Adipocyte (in vitro differentiated cells): ENCODE data around the gene SAG.

ENCODE experiments used
- DNase-seq: peaks from one replicate; pipeline ENCODE4 v3.0.0-alpha.2; 2015; ENCODE audit warnings: low read depth
- H3K27me3 ChIP-seq: replicated peaks from 2 replicates; pipeline ENCODE4 v1.7.0; 2013; ENCODE audit warnings: mild to moderate bottlenecking, low read length, moderate library complexity; ENCODE audit not compliant: control insufficient read depth, insufficient read depth
- H3K36me3 ChIP-seq: 2 replicates; pipeline ENCODE4 v1.7.0; 2013; ENCODE audit warnings: low read length, mild to moderate bottlenecking, moderate library complexity; ENCODE audit not compliant: control insufficient read depth, insufficient read depth, severe bottlenecking
- H3K4me1 ChIP-seq: 2 replicates; pipeline ENCODE4 v1.7.0; 2013; ENCODE audit warnings: mild to moderate bottlenecking, low read length, moderate library complexity; ENCODE audit not compliant: control insufficient read depth, insufficient read depth
- H3K4me3 ChIP-seq: 2 replicates; pipeline ENCODE4 v1.7.0; 2013; ENCODE audit warnings: mild to moderate bottlenecking, low read length, moderate library complexity
- H3K9ac ChIP-seq: 2 replicates; pipeline ENCODE4 v1.7.0; 2013; ENCODE audit warnings: mild to moderate bottlenecking, low read length, moderate library complexity
- H3K9me3 ChIP-seq: 2 replicates; pipeline ENCODE4 v1.7.0; 2013; ENCODE audit warnings: mild to moderate bottlenecking, low read length, moderate library complexity; ENCODE audit not compliant: control insufficient read depth

The SAG gene

DNA sequence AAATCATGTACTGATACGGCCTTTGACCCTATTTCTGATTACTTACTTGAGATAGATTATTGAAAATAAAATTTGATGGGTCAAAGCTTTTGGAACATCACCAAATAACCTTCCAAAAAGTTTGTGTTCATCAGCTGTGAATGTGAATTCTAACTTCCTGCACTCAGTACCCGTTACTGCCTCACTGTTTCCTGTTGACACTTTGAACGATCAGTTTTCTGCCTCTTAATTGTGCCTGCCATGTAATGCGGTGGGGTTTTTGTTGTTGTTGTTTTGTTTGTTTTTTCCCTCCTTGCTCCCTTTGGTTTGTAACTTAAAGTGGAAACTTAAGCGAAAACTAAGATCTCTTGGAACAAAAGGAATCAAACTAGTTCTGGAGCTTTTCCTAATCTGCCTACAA lies 37.2 kb upstream of the SAG start:
- Histone ChIP-seq H3K27me3 (no peaks in the 10 kb centered on the region), H3K9me3 (no peaks in the 10 kb centered on the region), H3K4me1 (no peaks in the 10 kb centered on the region), H3K4me3 (no peak overlapping the region), H3K36me3 (peaks cover 96% of the 10 kb centered on the region), H3K9ac (no peak overlapping the region)
- DNase-seq: no peak

DNA sequence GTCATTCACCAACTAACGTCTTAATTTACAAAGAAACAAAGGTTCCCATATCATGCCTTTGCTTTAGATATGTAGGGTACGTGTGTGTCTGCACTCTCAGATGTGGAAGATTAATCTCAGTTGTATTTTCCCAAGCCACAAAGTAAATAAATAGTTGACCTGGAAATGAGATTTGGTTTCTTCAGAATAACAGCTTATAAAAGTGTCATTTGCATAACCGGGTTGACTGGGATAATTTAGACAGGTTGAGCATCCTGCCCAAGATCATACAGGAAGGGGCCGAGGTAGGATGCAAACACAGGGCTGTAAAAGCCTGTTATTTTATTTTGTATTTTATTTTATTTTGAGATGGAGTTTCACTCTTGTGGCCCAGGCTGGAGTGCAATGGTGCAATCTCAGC lies 36.7 kb upstream of the SAG start:
- Histone ChIP-seq H3K9me3 (no peaks in the 10 kb centered on the region), H3K9ac (no peak overlapping the region), H3K4me1 (no peaks in the 10 kb centered on the region), H3K4me3 (no peak overlapping the region), H3K36me3 (peaks cover 97% of the 10 kb centered on the region), H3K27me3 (no peaks in the 10 kb centered on the region)
- DNase-seq: no peak

GRCh38 chr2:233271693-233272092 lies 35.9 kb upstream of the SAG start:
- H3K36me3 ChIP-seq: peaks cover 97% of the 10 kb centered on the region

GRCh38 chr2:233273120-233273519 lies 34.5 kb upstream of the SAG start:
- Histone ChIP-seq H3K9ac (no peak overlapping the region), H3K27me3 (no peaks in the 10 kb centered on the region), H3K9me3 (no peaks in the 10 kb centered on the region), H3K4me3 (no peak overlapping the region), H3K4me1 (no peaks in the 10 kb centered on the region), H3K36me3 (peaks cover 97% of the 10 kb centered on the region)
- no peak for DNase-seq

More at GRCh38 chr2:233271693-233272092, 35.9 kb upstream of the SAG start:
- Histone ChIP-seq H3K4me1 (no peaks in the 10 kb centered on the region), H3K4me3 (no peak overlapping the region), H3K9me3 (no peaks in the 10 kb centered on the region), H3K9ac (no peak overlapping the region), H3K27me3 (no peaks in the 10 kb centered on the region)
- no peak for DNase-seq

- Histone ChIP-seq H3K27me3 (no peaks in the 10 kb centered on the region), H3K9me3 (no peaks in the 10 kb centered on the region), H3K9ac (no peak overlapping the region), H3K36me3 (peaks cover 97% of the 10 kb centered on the region), H3K4me3 (no peak overlapping the region), H3K4me1 (no peaks in the 10 kb centered on the region)
- DNase-seq: no peak
These were observed 32.4 kb upstream of the SAG start for GRCh38 chr2:233275223-233275622.

DNA sequence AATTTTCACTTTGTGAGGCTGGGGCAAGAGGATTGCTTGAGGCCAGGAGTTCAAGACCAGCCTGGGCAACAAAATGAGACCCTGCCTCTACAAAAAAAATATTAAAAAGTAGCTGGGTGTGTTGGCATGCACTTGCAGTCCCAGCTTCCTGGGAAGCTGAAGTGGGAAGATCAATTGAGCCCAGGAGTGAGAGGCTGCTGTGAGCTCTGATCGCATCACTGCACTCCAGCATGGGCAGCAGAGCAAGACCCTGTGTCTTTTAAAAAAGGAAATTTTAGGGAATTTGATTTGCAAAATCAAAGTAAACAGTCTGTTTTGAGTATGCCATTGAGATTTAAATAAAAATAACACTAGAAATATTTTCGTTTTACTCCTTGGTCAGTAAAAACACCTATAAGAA lies 28.7 kb upstream of the SAG start:
- no peak for DNase-seq
- H3K9ac ChIP-seq: no peak overlapping the region
- H3K9me3 ChIP-seq: no peaks in the 10 kb centered on the region
- peaks cover 10% of the 10 kb centered on the region for H3K4me1 ChIP-seq
- peaks cover 96% of the 10 kb centered on the region for H3K36me3 ChIP-seq
- H3K27me3 ChIP-seq: no peaks in the 10 kb centered on the region
- no peak overlapping the region for H3K4me3 ChIP-seq

- no peaks in the 10 kb centered on the region for H3K9me3 ChIP-seq
- peaks cover 10% of the 10 kb centered on the region for H3K4me1 ChIP-seq
- H3K9ac ChIP-seq: no peak overlapping the region
- peaks cover 91% of the 10 kb centered on the region for H3K36me3 ChIP-seq
- no peaks in the 10 kb centered on the region for H3K27me3 ChIP-seq
- no peak overlapping the region for H3K4me3 ChIP-seq
- DNase-seq: no peak
These were observed 27.4 kb upstream of the SAG start for GRCh38 chr2:233280114-233280693.

GRCh38 chr2:233281553-233281952 lies 26.1 kb upstream of the SAG start:
- Histone ChIP-seq H3K9me3 (no peaks in the 10 kb centered on the region), H3K36me3 (peaks cover 90% of the 10 kb centered on the region), H3K27me3 (no peaks in the 10 kb centered on the region), H3K4me1 (peaks cover 10% of the 10 kb centered on the region), H3K9ac (no peak overlapping the region), H3K4me3 (no peak overlapping the region)
- no peak for DNase-seq

- Histone ChIP-seq H3K4me1 (peaks cover 10% of the 10 kb centered on the region), H3K9me3 (no peaks in the 10 kb centered on the region), H3K36me3 (peaks cover 87% of the 10 kb centered on the region), H3K27me3 (no peaks in the 10 kb centered on the region), H3K9ac (no peak overlapping the region), H3K4me3 (no peak overlapping the region)
- DNase-seq: no peak
These were observed 25.5 kb upstream of the SAG start for GRCh38 chr2:233281992-233282603.

DNA sequence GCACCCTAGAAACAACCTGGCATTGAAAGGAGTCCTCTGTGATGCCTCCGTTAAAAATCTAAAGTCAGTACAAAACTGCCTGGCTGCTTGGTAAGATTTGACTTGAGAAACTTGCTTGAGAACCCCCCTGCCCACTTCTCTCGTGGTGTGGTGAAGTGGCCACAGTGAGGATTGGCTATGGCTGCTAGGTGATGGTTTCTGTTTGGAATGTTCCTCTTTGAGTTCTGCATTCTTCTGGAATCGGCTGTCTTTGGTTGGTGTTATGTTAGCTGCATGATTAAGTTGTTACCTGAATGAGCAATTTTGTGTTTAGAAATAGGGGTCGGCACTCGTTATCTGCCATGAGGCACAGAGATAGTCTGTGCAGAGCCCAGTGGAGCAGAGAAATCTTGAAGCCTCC lies 21.7 kb upstream of the SAG start:
- peak; percentile 24 for DNase-seq
- peaks cover 10% of the 10 kb centered on the region for H3K4me1 ChIP-seq
- peaks cover 82% of the 10 kb centered on the region for H3K36me3 ChIP-seq
- H3K4me3 ChIP-seq: no peak overlapping the region
- H3K9me3 ChIP-seq: no peaks in the 10 kb centered on the region
- no peaks in the 10 kb centered on the region for H3K27me3 ChIP-seq
- H3K9ac ChIP-seq: no peak overlapping the region

DNA sequence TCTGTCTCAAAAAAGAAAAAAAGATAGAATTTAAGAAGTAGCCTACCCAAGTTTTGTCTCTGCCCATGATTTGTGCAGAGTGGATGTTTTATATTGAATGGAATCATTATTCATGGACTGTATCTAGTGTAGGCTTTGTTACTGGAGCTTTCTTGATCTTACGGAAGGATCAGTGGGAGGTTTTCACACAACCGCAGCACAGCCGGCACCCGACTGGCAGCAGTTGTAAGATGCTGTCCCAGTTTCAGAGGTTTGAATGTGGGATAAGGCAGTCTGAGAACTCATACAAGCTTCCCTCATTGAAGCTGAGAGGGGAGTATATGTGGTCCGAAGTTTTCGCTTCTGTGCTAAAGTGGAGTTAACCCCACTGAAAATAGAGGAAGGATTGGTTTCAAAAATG lies 19.7 kb upstream of the SAG start:
- peaks cover 82% of the 10 kb centered on the region for H3K36me3 ChIP-seq
- H3K27me3 ChIP-seq: no peaks in the 10 kb centered on the region
- no peaks in the 10 kb centered on the region for H3K4me1 ChIP-seq
- H3K9me3 ChIP-seq: no peaks in the 10 kb centered on the region
- no peak overlapping the region for H3K4me3 ChIP-seq
- DNase-seq: no peak
- no peak overlapping the region for H3K9ac ChIP-seq

DNA sequence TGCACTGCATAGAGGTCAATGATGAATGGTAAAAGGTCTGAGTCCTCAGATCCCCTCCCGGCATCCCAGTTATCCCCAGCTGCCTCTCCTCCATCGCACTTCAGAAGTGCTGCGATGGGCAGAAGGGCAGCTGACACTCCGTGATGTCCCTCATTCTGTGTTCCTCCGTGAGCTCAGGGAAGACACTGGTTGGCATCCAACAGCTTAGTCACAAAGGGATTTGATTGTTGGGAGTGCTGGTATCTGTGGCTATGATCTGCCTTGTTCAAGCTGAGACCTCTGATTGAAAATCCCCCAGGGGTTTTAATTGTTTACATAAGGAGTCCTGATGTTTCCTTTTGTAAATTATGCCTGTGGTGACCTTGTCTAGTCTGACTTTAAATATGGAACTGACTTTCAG lies 19.0 kb upstream of the SAG start:
- H3K4me1 ChIP-seq: no peaks in the 10 kb centered on the region
- no peaks in the 10 kb centered on the region for H3K27me3 ChIP-seq
- no peaks in the 10 kb centered on the region for H3K9me3 ChIP-seq
- H3K4me3 ChIP-seq: no peak overlapping the region
- peak; percentile 15 for DNase-seq
- peaks cover 83% of the 10 kb centered on the region for H3K36me3 ChIP-seq
- H3K9ac ChIP-seq: no peak overlapping the region
